GM12865 (cell line): ENCODE data around the gene SYN1.

ENCODE experiments used
- DNase-seq: peaks from one replicate; pipeline ENCODE4 v3.0.0; 2010; ENCODE audit warnings: low read depth
- H3K4me3 ChIP-seq: 2 replicates; pipeline ENCODE4 v1.5.1; 2011; ENCODE audit warnings: mild to moderate bottlenecking, low read depth, low read length, control low read depth
- TF ChIP-seq, protein P1 (sequence below): IDR thresholded peaks from 2 replicates; pipeline ENCODE4 v1.5.1; 2011; ENCODE audit warnings: low read length, control low read depth, low read depth, inconsistent platforms; ENCODE audit not compliant: insufficient read depth; ENCODE audit errors: missing control alignments

Gene SYN1

GRCh38 chrX:47568656-47569295, 50.9 kb downstream of the SYN1 start:
- DNase-seq, result peak; percentile 51
- no peak overlapping the region for H3K4me3 ChIP-seq
- TF ChIP-seq, protein P1, sequence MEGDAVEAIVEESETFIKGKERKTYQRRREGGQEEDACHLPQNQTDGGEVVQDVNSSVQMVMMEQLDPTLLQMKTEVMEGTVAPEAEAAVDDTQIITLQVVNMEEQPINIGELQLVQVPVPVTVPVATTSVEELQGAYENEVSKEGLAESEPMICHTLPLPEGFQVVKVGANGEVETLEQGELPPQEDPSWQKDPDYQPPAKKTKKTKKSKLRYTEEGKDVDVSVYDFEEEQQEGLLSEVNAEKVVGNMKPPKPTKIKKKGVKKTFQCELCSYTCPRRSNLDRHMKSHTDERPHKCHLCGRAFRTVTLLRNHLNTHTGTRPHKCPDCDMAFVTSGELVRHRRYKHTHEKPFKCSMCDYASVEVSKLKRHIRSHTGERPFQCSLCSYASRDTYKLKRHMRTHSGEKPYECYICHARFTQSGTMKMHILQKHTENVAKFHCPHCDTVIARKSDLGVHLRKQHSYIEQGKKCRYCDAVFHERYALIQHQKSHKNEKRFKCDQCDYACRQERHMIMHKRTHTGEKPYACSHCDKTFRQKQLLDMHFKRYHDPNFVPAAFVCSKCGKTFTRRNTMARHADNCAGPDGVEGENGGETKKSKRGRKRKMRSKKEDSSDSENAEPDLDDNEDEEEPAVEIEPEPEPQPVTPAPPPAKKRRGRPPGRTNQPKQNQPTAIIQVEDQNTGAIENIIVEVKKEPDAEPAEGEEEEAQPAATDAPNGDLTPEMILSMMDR, result peak; percentile 34

DNA sequence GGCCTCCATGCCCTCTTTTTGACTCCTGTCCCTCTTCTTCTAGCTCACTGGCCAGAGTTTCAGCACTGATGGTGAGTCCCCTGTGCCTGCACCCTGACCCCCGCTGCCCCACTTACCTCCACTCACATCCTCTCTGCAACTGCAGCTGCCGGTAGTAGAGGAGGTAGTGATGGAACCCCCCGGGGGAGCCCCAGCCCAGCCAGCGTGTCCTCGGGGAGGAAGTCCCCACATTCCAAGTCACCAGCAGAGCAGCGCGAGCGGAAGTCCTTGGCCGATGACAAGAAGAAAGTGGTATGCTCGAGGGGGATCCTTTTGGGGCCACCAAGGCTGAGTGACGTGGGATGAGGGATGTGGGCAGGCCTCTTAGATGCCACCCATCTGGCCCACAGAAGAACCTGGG, 52.8 kb downstream of the SYN1 start:
- TF ChIP-seq, protein P1, result no peak
- no peak overlapping the region for H3K4me3 ChIP-seq
- peak; percentile 72 for DNase-seq

DNA sequence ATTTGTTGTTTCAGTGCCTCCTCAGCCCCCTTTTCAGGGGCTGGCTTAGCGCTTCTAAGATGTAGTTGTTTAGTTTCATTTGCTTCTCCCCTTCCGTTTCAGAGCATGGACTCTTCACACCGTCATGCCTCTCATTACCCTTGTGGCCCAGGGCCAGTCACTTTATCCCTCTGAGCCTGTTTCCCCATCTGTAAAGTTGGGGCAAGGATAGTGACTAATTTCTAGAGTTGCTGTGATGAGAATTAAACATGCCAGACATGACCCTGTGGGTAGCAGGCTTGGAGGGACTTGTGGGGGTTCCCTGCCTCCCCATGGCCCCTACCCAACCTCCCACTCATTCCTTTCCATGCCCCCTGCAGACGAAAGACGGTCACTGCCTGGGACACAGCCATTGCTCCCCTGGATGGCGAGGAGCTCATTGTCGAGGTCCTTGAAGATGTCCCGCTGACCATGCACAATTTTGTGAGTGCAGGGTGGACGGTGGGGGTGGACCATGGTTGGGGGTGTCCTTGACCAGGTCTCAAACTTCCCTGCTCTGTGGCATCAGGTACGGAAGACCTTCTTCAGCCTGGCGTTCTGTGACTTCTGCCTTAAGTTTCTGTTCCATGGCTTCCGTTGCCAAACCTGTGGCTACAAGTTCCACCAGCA, 55.1 kb downstream of the SYN1 start:
- no peak overlapping the region for H3K4me3 ChIP-seq
- TF ChIP-seq, protein P1, result no peak
- peak; percentile 64 for DNase-seq

- no peak overlapping the region for H3K4me3 ChIP-seq
- TF ChIP-seq, protein P1, result no peak
- DNase-seq, result no peak
Measured at GRCh38 chrX:47563801-47564315, 55.8 kb downstream of the SYN1 start.

DNA sequence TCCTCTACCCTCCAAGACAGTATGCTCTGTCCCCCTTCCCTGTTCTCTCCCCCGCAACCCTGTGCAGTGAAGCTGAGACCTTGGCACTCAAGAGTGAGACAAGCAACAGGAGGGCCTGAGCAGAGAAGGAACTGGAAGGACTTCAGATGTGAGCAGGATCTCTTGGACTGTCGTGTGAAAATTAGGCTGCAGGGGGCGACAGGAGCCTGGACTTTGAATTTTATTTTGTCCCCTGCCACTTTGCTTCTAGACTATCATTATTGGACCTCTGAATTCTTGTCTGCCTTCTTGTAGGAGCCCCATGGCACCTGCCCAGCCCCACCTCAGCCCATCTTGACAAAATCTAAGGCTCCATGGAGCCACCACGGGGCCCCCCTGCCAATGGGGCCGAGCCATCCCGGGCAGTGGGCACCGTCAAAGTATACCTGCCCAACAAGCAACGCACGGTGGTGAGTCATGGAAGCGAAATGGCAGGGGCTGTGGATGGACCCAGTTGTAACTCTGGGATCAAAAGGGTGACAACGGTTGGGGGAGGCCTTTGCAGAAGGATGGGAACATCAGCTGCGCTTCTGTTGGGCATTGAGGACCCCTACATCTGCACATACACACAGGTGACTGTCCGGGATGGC, 56.9 kb downstream of the SYN1 start:
- DNase-seq, result peak; percentile 56
- no peak overlapping the region; the same call in 1 of the 2 replicates for H3K4me3 ChIP-seq
- TF ChIP-seq, protein P1, result peak; percentile 41

DNA sequence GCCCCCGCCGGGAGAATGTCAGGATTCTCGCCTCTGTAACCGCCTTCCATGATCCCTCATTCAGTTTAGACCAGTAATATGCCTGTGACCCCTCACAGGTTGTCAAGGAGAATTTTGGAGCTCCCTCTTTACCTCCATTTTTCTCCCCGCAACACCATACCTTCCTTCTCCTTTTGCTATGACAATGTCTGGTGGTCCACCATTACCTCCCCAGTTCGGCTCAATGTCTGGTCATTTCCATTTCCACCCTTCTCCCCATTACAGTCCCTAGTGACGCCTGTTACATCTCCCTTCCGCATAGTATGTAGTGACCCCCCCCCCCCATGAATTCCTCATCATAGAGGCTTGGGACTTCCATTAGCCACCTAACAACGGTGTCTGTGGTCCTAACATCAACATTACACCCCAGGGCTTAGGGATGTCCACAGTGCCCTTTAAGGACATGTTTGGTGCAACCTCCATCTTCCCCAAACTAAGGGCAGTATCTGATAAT, 58.0 kb downstream of the SYN1 start:
- TF ChIP-seq, protein P1, result no peak
- H3K4me3 ChIP-seq, result peak overlapping the region; percentile 90
- DNase-seq, result no peak
